ENCODE measurements around the gene UBE4A. TPM values are rescaled to one million over a fixed set of nuclear protein-coding genes. Genes with fewer than 3 reads are reported as not detected.

UBE4A gene
- total and polyA plus RNA-seq, 9 of the 15 experiments (the other 6 are each of a cell fraction or from before 2014, with no cell fraction given) = 13.5 to 45.2 (median 26.8) TPM

DNA sequence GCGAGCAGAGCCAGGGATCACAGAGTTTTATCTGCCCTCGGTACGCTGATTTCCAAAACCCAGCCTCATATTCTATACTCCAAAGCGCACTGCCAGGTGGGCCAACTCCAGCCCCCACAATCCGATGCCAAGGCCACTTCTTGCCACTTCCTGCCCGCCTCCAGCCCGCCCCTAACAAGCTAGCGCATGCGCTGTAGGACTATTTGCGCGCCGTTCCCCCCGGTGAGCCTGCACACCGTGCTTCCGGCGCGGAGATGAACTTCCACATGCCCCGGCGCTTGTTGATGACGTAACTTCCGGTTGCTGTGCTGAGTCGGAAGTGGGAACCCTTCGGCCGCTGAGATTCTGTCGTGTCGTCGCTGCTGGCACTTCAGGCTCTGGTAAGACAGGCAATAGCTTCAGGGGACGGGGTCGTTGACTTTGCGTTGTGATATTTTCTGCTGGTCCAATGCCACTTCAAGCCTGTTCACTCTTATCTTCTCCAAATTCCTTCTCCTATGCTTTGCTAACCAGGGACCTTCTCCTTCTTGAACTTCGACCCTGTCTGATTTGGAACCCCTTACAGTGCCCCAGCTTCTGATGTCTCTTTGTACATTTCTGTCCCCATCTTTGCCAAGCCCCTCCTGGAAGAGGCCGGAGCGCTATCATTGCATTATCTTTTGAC lies at the start of gene UBE4A (continued):
- TF ChIP-seq, protein P1, sequence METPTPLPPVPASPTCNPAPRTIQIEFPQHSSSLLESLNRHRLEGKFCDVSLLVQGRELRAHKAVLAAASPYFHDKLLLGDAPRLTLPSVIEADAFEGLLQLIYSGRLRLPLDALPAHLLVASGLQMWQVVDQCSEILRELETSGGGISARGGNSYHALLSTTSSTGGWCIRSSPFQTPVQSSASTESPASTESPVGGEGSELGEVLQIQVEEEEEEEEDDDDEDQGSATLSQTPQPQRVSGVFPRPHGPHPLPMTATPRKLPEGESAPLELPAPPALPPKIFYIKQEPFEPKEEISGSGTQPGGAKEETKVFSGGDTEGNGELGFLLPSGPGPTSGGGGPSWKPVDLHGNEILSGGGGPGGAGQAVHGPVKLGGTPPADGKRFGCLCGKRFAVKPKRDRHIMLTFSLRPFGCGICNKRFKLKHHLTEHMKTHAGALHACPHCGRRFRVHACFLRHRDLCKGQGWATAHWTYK (CRISPR knock-in tag; IDR thresholded peaks at IDR 0.05) = no peak
- TF ChIP-seq SP1 (CRISPR knock-in tag; IDR thresholded peaks at IDR 0.05) (0 out of 2 replicates have a peak, but pooled peaks have one; percentile 32), ELF1 (tag; IDR thresholded peaks at IDR 0.05) (peak; percentile 95), KAT7 (CRISPR knock-in tag; IDR thresholded peaks at IDR 0.05; ENCODE audit: borderline replicate concordance) (peak; percentile 74; the same call in 1 of the 2 replicates), TCF3 (CRISPR knock-in tag; IDR thresholded peaks at IDR 0.05) (0 out of 2 replicates have a peak, but pooled peaks have one; percentile 0), BACH1 (tag; IDR thresholded peaks at IDR 0.05) (peak; percentile 89), ZKSCAN3 (CRISPR knock-in tag; IDR thresholded peaks at IDR 0.05) (no peak)
- TF ChIP-seq, protein P2, sequence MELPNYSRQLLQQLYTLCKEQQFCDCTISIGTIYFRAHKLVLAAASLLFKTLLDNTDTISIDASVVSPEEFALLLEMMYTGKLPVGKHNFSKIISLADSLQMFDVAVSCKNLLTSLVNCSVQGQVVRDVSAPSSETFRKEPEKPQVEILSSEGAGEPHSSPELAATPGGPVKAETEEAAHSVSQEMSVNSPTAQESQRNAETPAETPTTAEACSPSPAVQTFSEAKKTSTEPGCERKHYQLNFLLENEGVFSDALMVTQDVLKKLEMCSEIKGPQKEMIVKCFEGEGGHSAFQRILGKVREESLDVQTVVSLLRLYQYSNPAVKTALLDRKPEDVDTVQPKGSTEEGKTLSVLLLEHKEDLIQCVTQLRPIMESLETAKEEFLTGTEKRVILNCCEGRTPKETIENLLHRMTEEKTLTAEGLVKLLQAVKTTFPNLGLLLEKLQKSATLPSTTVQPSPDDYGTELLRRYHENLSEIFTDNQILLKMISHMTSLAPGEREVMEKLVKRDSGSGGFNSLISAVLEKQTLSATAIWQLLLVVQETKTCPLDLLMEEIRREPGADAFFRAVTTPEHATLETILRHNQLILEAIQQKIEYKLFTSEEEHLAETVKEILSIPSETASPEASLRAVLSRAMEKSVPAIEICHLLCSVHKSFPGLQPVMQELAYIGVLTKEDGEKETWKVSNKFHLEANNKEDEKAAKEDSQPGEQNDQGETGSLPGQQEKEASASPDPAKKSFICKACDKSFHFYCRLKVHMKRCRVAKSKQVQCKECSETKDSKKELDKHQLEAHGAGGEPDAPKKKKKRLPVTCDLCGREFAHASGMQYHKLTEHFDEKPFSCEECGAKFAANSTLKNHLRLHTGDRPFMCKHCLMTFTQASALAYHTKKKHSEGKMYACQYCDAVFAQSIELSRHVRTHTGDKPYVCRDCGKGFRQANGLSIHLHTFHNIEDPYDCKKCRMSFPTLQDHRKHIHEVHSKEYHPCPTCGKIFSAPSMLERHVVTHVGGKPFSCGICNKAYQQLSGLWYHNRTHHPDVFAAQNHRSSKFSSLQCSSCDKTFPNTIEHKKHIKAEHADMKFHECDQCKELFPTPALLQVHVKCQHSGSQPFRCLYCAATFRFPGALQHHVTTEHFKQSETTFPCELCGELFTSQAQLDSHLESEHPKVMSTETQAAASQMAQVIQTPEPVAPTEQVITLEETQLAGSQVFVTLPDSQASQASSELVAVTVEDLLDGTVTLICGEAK (IDR thresholded peaks at IDR 0.05) = peak; percentile 99
- TF ChIP-seq, protein P2 (CRISPR knock-in tag; IDR thresholded peaks at IDR 0.05) = no peak
- TF ChIP-seq, protein P3, sequence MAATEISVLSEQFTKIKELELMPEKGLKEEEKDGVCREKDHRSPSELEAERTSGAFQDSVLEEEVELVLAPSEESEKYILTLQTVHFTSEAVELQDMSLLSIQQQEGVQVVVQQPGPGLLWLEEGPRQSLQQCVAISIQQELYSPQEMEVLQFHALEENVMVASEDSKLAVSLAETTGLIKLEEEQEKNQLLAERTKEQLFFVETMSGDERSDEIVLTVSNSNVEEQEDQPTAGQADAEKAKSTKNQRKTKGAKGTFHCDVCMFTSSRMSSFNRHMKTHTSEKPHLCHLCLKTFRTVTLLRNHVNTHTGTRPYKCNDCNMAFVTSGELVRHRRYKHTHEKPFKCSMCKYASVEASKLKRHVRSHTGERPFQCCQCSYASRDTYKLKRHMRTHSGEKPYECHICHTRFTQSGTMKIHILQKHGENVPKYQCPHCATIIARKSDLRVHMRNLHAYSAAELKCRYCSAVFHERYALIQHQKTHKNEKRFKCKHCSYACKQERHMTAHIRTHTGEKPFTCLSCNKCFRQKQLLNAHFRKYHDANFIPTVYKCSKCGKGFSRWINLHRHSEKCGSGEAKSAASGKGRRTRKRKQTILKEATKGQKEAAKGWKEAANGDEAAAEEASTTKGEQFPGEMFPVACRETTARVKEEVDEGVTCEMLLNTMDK (IDR thresholded peaks at IDR 0.05; ENCODE audit: borderline replicate concordance, insufficient read depth, low read depth, low read length, poor library complexity, severe bottlenecking) = no peak
- TF ChIP-seq, protein P4, sequence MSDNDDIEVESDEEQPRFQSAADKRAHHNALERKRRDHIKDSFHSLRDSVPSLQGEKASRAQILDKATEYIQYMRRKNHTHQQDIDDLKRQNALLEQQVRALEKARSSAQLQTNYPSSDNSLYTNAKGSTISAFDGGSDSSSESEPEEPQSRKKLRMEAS (CRISPR knock-in tag; IDR thresholded peaks at IDR 0.05) = 0 out of 2 replicates have a peak, but pooled peaks have one; percentile 42
- TF ChIP-seq, protein P5, sequence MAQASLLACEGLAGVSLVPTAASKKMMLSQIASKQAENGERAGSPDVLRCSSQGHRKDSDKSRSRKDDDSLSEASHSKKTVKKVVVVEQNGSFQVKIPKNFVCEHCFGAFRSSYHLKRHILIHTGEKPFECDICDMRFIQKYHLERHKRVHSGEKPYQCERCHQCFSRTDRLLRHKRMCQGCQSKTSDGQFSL (CRISPR knock-in tag; IDR thresholded peaks at IDR 0.05) = no peak
- TF ChIP-seq, protein P5 (tag; IDR thresholded peaks at IDR 0.05) = no peak

Data from K562 (cell line).